Breast epithelium (tissue), 3 donors: ENCODE data around the gene FAM193A.

Source experiments
- CTCF ChIP-seq, 3 donors: fragments of 450-650 bp; IDR thresholded peaks; one replicate each; pipeline ENCODE4 v1.5.1; 2016 to 2017; ENCODE audit warnings: antibody characterized with exemption in 3 of 3, mild to moderate bottlenecking in 3 of 3, moderate library complexity in 3 of 3
- POLR2AphosphoS5 ChIP-seq, 3 donors: sonication (generic); formaldehyde crosslinking; IDR thresholded peaks; one replicate each; pipeline ENCODE4 v1.6.1; 2017; ENCODE audit warnings: antibody characterized with exemption in 3 of 3

GRCh38 chr4:2698504-2698903, 162.1 kb downstream of the FAM193A start:
- TF ChIP-seq CTCF (IDR thresholded peaks at IDR 0.05) = no peak
- no peak for TF ChIP-seq POLR2AphosphoS5 (IDR thresholded peaks at IDR 0.05)
